GM12878 (cell line): Measurements from ENCODE around the gene OR56A4. TPM values are rescaled to one million over a fixed set of nuclear protein-coding genes. Genes with fewer than 3 reads are reported as not detected.

Source experiments
- ATAC-seq: fragments of 200-7000 bp; cut with Tn5 transposase; 3 replicates; pipeline ENCODE4 v1.9.1; 2020; ENCODE audit warnings: mild to moderate bottlenecking, moderate library complexity
- BruUV-seq: library from RNA; stranded (reverse); fragments of 400-500 nt; replicated peaks from 2 replicates; lab custom pipeline; 2021; lab: Mats Ljungman, UMichigan
- CTCF ChIA-PET: fragments of 300-600 bp; sonication (Branson Sonifier 250); formaldehyde crosslinking; extraction: SDS; loops from one replicate; lab custom pipeline; 2021; ENCODE audit warnings: inconsistent platforms; lab: Yijun Ruan, JAX
- POLR2A ChIA-PET: fragments of 350-600 bp; formaldehyde crosslinking; extraction: SDS; loops from one replicate; lab custom pipeline; 2021; ENCODE audit warnings: inconsistent platforms; lab: Charles Lee
- RAD21 ChIA-PET: fragments of 300-600 bp; sonication (Branson Sonifier 250); formaldehyde crosslinking; loops from one replicate; lab custom pipeline; 2023; ENCODE audit warnings: antibody characterized with exemption; ENCODE audit not compliant: unreplicated experiment; lab: Charles Lee
- SMC1A ChIA-PET: fragments of 300-600 bp; sonication (Branson Sonifier 250); formaldehyde crosslinking; loops from one replicate; lab custom pipeline; 2023; ENCODE audit not compliant: unreplicated experiment, uncharacterized antibody; lab: Charles Lee
- DNase-seq: peaks from one replicate; pipeline ENCODE4 v3.0.0-alpha.2; 2011; ENCODE audit warnings: low read depth, low spot score
- FAIRE-seq: peaks from 3 replicates; lab custom pipeline; 2011; peaks lifted over from hg19 to GRCh38; lab: Jason Lieb, UNC
- H2AFZ ChIP-seq: 2 replicates; pipeline ENCODE4 v1.6.0; 2011; ENCODE audit warnings: low read depth, low read length, control low read depth; ENCODE audit not compliant: control insufficient read depth
- H3K27ac ChIP-seq: 2 replicates; pipeline ENCODE4 v1.5.1; 2011; ENCODE audit warnings: control low read depth; ENCODE audit not compliant: control insufficient read depth, insufficient read depth
- H3K27me3 ChIP-seq, 2 experiments: replicated peaks in 1 of 2; 2 replicates each; pipeline versions ENCODE4 v1.6.0 to v1.6.1; 2011; ENCODE audit warnings: low read length in 1 of 2; ENCODE audit not compliant: control insufficient read depth in 2 of 2, insufficient read depth in 2 of 2
- H3K36me3 ChIP-seq, 2 experiments: 2 replicates each; pipeline ENCODE4 v1.5.1; 2011; ENCODE audit warnings: low read length in 1 of 2; ENCODE audit not compliant: control insufficient read depth in 2 of 2, insufficient read depth in 2 of 2
- H3K4me1 ChIP-seq: 2 replicates; pipeline ENCODE4 v1.6.1; 2011; ENCODE audit warnings: mild to moderate bottlenecking, low read length, moderate library complexity, mixed read lengths; ENCODE audit not compliant: control insufficient read depth, insufficient read depth
- H3K4me2 ChIP-seq: 2 replicates; pipeline ENCODE4 v1.6.0; 2011; ENCODE audit warnings: control low read depth; ENCODE audit not compliant: control insufficient read depth, insufficient read depth
- H3K4me3 ChIP-seq: fragments of 200-600 bp; sonication (generic); 2 replicates; pipeline ENCODE4 v1.5.1; 2016
- H3K79me2 ChIP-seq: 2 replicates; pipeline ENCODE4 v1.6.0; 2011; ENCODE audit warnings: low read length; ENCODE audit not compliant: control insufficient read depth, insufficient read depth
- H3K9ac ChIP-seq: 2 replicates; pipeline ENCODE4 v1.8.0; 2011; ENCODE audit warnings: low read length, control low read depth, mixed read lengths; ENCODE audit not compliant: control insufficient read depth, insufficient read depth
- H3K9me3 ChIP-seq: replicated peaks from 3 replicates; pipeline ENCODE4 v1.5.1; 2011; ENCODE audit warnings: mild to moderate bottlenecking, low read length; ENCODE audit not compliant: control insufficient read depth, insufficient read depth
- H4K20me1 ChIP-seq: 2 replicates; pipeline ENCODE4 v1.6.0; 2011; ENCODE audit not compliant: control insufficient read depth, insufficient read depth
- HDAC6 ChIP-seq: fragments of 200-600 bp; sonication (generic); IDR thresholded peaks from one replicate; pipeline ENCODE4 v1.8.0; 2017; ENCODE audit warnings: antibody characterized with exemption; ENCODE audit not compliant: unreplicated experiment
- KDM1A ChIP-seq: fragments of 200-600 bp; sonication (generic); IDR thresholded peaks from 2 replicates; pipeline ENCODE4 v1.6.1; 2016; ENCODE audit warnings: borderline replicate concordance
- WGBS: methylation state at CpG from one replicate; pipeline ENCODE4 v1.1.6; 2016; ENCODE audit warnings: low lambda C conversion rate; ENCODE audit not compliant: insufficient replicate concordance, insufficient coverage; ENCODE audit errors: missing lambda C conversion rate; 5-methylcytosine and 5-hydroxymethylcytosine counted together
- in situ Hi-C: fragments of 300-500 bp; cut with MboI; formaldehyde crosslinking; loops from 9 replicates; pipeline ENCODE4 v1.14.3; 2018; ENCODE audit warnings: mixed read lengths
- intact Hi-C: fragments of 100-400 bp; cut with micrococcal nuclease; formaldehyde crosslinking; loops from one replicate; pipeline ENCODE4 v1.14.2; 2022; ENCODE audit not compliant: unreplicated experiment
- polyA plus RNA-seq, 11 experiments: library from polyadenylated mRNA; depleted of rRNA in 4 of 11; unstranded in 6 of 11; stranded (reverse) in 5 of 11; fragments of >200 nt; fragmentation: Nextera tagmentation in 4 of 11; fragmentation: Illumina TruSeq in 1 of 11; extraction: Ambion mirVana in 4 of 11; extraction: Trizol in 1 of 11; gene quantifications; 1 replicate in 1 of 11; 2 replicates in 10 of 11; pipeline versions ENCODE4 v1.2.1 to v1.2.3, GENCODE V29; 2011 to 2016; ENCODE audit warnings: inconsistent platforms in 2 of 11, missing spikeins in 2 of 11, low read depth in 1 of 11
- total RNA-seq, 4 experiments: library from RNA; depleted of rRNA in 3 of 4; stranded (reverse); fragments of >200 nt in 3 of 4; fragmentation: Illumina TruSeq in 1 of 4; extraction: Trizol in 1 of 4; gene quantifications; 2 replicates each; pipeline versions ENCODE4 v1.2.1 to v1.2.3, GENCODE V29; 2013 to 2021
- TF ChIP-seq, protein P1 (sequence below): fragments of 150-350 bp; IDR thresholded peaks from 2 replicates; pipeline ENCODE4 v1.6.1; 2016; ENCODE audit warnings: low read depth, low read length

Gene OR56A4
- total and polyA plus RNA-seq, 10 of the 15 experiments (the other 5 are each of a cell fraction or from before 2014, with no cell fraction given): not detected

DNA sequence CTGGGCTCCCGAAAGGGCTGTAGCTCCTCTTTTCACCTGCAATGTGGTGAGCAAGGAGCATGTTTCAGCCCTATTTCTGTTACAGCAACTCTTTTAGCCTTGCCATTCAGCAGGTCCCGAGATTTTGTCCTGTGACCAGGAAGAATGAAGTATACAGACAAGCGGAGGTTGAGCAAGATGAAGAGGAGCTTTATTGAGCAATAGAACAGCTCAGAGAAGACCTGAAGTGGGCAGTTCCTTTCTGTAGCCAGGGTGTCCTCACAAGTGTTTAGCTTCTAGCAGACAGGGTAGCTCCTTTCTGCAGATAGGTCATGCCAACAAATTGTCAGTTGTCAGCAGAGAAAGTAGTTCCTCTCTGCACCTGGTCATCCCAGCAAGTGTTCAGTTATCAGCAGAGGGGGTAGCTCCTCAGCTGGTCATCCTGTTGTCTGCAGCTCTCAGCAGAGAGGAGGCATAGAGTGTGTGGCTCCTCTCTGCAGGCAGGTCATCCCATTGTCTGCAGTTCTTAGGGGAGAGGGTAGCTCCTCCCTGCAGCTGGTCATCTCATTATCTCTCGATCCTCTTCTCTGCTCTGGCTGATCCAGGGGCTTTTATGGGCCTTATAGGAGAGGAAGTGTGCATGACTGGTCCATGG, 5.4 kb upstream of the OR56A4 start:
- ChIA-PET POLR2A (no interaction called here), RAD21 (interaction anchor here (0.5 kb wide), 1 partner anchor 741 kb away, joined by 3 read pairs; no protein-coding TSS in a partner anchor), SMC1A (interaction anchor here (0.9 to 1.0 kb wide), 3 partner anchors 8 to 30 kb away, joined by 3 to 4 read pairs (median 3); no protein-coding TSS in a partner anchor), CTCF (interaction anchor here (0.9 to 1.5 kb wide), 3 partner anchors 20 to 352 kb away, joined by 3 to 4 read pairs (median 3); no protein-coding TSS in a partner anchor)
- BruUV-seq: no TSS peak
- no peaks in the 10 kb centered on the region for H4K20me1 ChIP-seq
- H3K9me3 ChIP-seq: no peaks in the 10 kb centered on the region
- no peak for DNase-seq
- H3K27me3 ChIP-seq: no peaks in the 10 kb centered on the region
- H3K27ac ChIP-seq: no peak overlapping the region
- intact Hi-C loops: no loop called here
- no peak for ATAC-seq
- no peak overlapping the region for H3K4me2 ChIP-seq
- in situ Hi-C loops: no loop called here
- H3K4me1 ChIP-seq: no peaks in the 10 kb centered on the region
- TF ChIP-seq KDM1A (no peak), HDAC6 (no peak)
- TF ChIP-seq, protein P1, sequence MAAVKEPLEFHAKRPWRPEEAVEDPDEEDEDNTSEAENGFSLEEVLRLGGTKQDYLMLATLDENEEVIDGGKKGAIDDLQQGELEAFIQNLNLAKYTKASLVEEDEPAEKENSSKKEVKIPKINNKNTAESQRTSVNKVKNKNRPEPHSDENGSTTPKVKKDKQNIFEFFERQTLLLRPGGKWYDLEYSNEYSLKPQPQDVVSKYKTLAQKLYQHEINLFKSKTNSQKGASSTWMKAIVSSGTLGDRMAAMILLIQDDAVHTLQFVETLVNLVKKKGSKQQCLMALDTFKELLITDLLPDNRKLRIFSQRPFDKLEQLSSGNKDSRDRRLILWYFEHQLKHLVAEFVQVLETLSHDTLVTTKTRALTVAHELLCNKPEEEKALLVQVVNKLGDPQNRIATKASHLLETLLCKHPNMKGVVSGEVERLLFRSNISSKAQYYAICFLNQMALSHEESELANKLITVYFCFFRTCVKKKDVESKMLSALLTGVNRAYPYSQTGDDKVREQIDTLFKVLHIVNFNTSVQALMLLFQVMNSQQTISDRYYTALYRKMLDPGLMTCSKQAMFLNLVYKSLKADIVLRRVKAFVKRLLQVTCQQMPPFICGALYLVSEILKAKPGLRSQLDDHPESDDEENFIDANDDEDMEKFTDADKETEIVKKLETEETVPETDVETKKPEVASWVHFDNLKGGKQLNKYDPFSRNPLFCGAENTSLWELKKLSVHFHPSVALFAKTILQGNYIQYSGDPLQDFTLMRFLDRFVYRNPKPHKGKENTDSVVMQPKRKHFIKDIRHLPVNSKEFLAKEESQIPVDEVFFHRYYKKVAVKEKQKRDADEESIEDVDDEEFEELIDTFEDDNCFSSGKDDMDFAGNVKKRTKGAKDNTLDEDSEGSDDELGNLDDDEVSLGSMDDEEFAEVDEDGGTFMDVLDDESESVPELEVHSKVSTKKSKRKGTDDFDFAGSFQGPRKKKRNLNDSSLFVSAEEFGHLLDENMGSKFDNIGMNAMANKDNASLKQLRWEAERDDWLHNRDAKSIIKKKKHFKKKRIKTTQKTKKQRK: no peak
- no peak overlapping the region for H2AFZ ChIP-seq
- no peaks in the 10 kb centered on the region for H3K36me3 ChIP-seq
- H3K79me2 ChIP-seq: no peaks in the 10 kb centered on the region
- WGBS: 18% methylated on average over 4 of the region's 4 CpGs
- FAIRE-seq: no peak
- H3K4me3 ChIP-seq: no peak overlapping the region
- H3K9ac ChIP-seq: no peak overlapping the region
